Fibroblast of lung (primary cell): ENCODE data around the gene C1QTNF1.

Source experiments
- CTCF ChIP-seq, 2 donors: IDR thresholded peaks in 1 of 2; conservative IDR thresholded peaks in 1 of 2; 1 replicate in 1 of 2; 2 replicates in 1 of 2; pipeline ENCODE4 v1.5.1; 2011 to 2012; ENCODE audit warnings: low read length in 2 of 2, control low read depth in 1 of 2, inconsistent platforms in 1 of 2, low read depth in 1 of 2, mild to moderate bottlenecking in 1 of 2
- EZH2 ChIP-seq: IDR thresholded peaks from 2 replicates; pipeline ENCODE4 v1.5.1; 2012; ENCODE audit warnings: low read length, control low read depth, mild to moderate bottlenecking; ENCODE audit errors: missing control alignments

- peak; percentile 57 to 76 for TF ChIP-seq CTCF (conservative IDR thresholded peaks at IDR 0.05 in 1 of 2, IDR thresholded peaks at IDR 0.05 in 1 of 2; ENCODE audit: low read depth in 1 of 2, low read length in 2 of 2)
- no peak for TF ChIP-seq EZH2
Observed at GRCh38 chr17:78993241-78993956, 30.6 kb upstream of the C1QTNF1 start.
